Retina (tissue), 1 donor: ENCODE measurements around the gene RNFT2.
"Not testable (repeated sequence)": the region's sequence is repeated elsewhere in the genome, so short reads cannot be mapped to it uniquely, and the experiment has no call there.

Experiments
- DNase-seq: peaks from one replicate; pipeline ENCODE4 v3.0.0-alpha.2; 2016

The RNFT2 gene

DNA sequence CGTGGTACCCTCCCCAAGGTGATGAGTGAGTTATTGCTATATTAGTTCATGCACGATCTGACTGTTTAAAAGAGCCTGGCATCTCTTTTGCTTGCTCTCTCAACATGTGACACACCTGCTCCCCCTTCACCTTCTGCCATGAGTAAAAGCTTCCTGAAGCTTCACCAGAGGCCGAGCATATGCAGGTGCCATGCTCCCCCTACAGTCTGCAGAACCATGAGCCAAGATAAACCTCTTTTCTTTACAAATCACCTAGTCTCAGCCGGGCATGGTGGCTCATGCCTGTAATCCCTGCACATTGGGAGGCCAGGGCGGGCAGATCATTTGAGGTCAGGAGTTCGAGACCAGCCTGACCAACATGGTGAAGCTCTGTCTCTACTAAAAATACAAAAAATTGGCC lies 61.8 kb downstream of the RNFT2 start:
- no peak for DNase-seq

DNA sequence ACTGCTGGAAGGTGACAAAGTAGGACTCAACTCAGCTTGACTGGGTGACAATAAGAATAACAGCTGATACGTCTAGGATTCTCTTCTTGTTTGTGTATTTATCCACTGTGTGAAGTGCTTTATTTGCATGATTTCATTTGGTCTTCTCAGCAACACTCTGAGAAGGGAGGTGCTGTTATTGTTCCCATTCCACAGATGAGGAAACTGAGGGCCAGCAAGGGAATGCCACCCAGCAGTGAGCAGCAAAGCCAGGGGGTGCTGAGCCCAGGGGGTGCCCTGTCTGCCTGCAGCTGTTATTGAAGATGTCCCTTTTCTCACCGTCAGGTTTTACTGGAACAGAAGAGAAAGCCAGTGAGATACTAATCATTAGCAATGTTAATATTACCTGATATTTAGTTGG lies 62.8 kb downstream of the RNFT2 start:
- no peak for DNase-seq

DNA sequence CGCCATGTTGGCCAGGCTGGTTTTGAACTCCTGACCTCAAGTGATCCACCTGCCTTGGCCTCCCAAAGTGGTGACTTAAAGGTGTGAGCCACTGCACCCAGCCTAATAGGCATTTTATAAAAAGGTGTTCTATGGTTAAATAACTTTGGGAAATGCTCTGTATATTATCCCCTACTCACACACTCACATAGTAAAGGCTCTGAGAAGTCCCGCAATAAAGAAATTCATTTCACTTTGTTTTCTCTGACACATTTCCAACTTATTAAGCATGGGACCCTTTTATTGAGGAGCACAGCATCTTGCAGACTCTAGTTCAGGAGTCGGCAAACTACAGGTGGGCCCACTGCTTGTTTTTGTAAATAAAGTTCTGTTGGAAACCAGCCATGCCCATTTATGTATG lies 63.9 kb downstream of the RNFT2 start:
- no peak for DNase-seq

GRCh38 chr12:116803013-116803736 lies 65.1 kb downstream of the RNFT2 start:
- no peak for DNase-seq

- no peak for DNase-seq
Measured at GRCh38 chr12:116804051-116804450, 65.9 kb downstream of the RNFT2 start.

GRCh38 chr12:116806845-116807440 lies 68.8 kb downstream of the RNFT2 start:
- no peak for DNase-seq

DNA sequence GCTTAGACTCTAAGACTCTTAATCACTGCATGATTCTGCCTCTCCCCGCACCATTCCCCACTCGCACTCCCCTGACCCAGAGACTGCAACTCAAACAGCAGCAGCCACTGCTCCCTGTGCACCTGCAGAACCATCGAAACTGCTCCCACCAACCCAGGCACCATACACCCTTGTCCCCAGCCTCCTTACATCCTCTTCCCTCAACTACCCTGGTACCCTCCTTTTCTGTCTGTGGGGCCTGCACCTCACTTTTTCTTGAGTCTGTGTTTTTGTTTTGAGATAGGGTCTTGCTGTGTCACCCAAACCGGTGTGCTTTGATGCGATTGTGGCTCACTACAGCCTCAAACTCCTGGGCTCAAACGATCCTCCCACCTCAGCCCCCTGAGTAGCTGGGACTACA lies 69.4 kb downstream of the RNFT2 start:
- DNase-seq: no peak

- no peak for DNase-seq
Measured at GRCh38 chr12:116808113-116809105, 70.3 kb downstream of the RNFT2 start.

DNA sequence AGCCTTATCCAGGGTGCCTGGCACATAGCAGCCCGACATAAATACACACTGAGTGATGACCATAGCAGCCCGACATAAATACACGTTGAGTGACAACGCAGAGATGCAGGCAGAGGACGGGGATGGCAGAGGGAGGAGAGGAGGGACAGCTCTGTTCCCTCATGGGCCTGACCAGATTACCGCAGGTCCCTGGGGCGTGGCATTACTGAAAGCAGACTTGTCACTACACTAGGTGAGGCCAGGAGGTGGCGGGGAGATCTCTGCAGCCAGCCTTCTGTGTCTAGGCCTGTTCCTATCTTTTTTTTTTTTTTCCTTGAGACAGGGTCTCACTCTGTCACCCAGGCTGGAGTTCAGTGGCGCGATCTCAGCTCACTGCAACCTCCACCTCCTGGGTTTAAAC lies 74.1 kb downstream of the RNFT2 start:
- DNase-seq: no peak

- DNase-seq: no peak
Measured at GRCh38 chr12:116813271-116814041, 75.3 kb downstream of the RNFT2 start.

DNA sequence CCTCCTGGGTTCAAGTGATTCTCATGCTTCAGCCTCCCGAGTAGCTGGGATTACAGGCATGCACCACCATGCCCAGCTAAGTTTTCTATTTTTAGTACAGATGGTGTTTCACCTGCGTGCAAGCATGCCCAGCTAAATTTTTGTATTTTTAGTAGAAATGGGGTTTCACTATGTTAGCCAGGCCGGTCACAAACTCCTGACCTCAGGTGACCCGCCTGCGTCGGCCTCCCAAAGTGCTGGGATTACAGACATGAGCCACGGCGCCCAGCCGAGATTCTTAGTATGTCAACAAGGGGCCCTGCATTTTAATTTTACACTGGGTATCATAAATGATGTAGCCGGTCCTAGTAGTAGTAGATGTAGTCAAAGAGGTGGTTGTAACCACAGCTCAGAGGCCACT lies 76.7 kb downstream of the RNFT2 start:
- not testable (repeated sequence) for DNase-seq

DNA sequence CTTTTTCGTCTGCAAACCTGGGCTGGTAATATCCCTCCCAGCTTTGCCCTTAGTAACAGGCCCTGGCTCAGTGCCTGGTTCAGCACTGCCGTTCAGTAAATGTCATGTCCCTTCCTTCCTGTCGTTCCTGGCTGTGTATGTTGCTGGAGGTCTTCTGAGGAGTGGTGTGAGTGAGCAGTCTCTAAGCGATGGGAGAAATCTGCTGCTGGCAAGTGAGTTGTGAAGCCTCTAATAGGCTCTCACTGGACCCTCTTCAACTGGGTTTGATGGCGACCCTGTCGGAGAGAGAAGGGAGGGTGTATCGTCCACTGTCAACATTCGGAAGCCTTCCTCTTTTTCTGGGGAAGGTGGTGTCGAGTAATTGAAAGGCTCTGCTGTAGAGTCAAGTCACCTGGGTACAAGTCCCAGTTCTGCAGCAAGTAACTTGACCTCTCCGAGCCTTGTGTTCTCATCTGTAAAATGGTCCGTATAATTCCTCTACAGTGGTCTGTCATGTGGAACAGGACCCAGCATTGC lies 80.3 kb downstream of the RNFT2 start:
- no peak for DNase-seq

GRCh38 chr12:116818948-116819832 lies 81.1 kb downstream of the RNFT2 start:
- peak; percentile 96 for DNase-seq

- no peak for DNase-seq
Measured at GRCh38 chr12:116820064-116820656, 82.0 kb downstream of the RNFT2 start.

DNA sequence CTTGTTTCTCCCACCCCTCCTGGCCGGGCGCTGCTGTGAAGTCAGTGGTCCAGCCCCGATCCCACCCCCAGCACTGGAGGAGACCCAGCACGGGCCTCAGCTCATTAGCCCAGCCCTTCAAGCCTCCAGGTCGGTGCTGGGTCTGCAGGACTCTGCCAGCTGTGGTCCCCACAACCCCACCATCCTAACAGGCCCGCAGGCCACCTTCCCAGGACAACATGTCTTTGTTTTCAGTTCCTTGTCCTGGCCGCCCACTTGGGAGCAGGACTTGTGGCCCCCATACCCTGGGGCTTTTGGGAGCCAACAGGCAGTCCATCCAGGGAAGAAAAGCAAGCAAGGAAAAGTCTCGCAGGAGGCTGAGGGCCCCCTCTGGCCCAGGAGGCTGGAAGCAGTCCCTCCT lies 83.2 kb downstream of the RNFT2 start:
- DNase-seq: no peak

GRCh38 chr12:116827432-116827831 lies 89.3 kb downstream of the RNFT2 start:
- no peak for DNase-seq

GRCh38 chr12:116832353-116832752 lies 94.2 kb downstream of the RNFT2 start:
- no peak for DNase-seq

GRCh38 chr12:116833474-116833873 lies 95.4 kb downstream of the RNFT2 start:
- DNase-seq: no peak

DNA sequence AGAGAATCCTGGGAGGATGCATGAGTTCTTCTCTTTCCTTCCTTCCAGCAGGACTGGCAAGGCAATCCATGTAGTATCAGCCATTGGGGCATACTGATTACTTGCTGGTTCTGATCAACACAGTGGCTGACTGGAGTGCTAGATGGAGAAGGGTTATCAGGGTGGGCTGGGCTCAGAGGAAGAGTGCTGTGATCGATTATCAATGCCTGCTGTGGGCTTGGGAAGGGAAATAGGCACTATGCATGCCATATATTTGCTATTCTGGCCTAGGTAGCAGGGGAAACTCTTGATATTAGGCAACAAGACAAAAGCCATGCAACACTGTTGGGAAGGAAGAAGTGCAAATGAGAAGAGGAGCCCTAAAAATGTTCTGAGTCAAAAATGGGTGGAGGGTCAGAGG lies 97.4 kb downstream of the RNFT2 start:
- no peak for DNase-seq

- no peak for DNase-seq
Measured at GRCh38 chr12:116837097-116837496, 99.0 kb downstream of the RNFT2 start.

- DNase-seq: no peak
Measured at GRCh38 chr12:116838365-116838764, 100.2 kb downstream of the RNFT2 start.
